GM12878 (cell line): Measurements from ENCODE around the gene RPTN. TPM values are rescaled to one million over a fixed set of nuclear protein-coding genes. Genes with fewer than 3 reads are reported as not detected.
A peak's percentile ranks its signal among the peaks of the same experiment; 100 is the strongest.

Experiments
- ATAC-seq: fragments of 200-7000 bp; cut with Tn5 transposase; 3 replicates; pipeline ENCODE4 v1.9.1; 2020; ENCODE audit warnings: mild to moderate bottlenecking, moderate library complexity
- BruUV-seq: library from RNA; stranded (reverse); fragments of 400-500 nt; replicated peaks from 2 replicates; lab custom pipeline; 2021; lab: Mats Ljungman, UMichigan
- CTCF ChIA-PET: fragments of 300-600 bp; sonication (Branson Sonifier 250); formaldehyde crosslinking; extraction: SDS; loops from one replicate; lab custom pipeline; 2021; ENCODE audit warnings: inconsistent platforms; lab: Yijun Ruan, JAX
- POLR2A ChIA-PET: fragments of 350-600 bp; formaldehyde crosslinking; extraction: SDS; loops from one replicate; lab custom pipeline; 2021; ENCODE audit warnings: inconsistent platforms; lab: Charles Lee
- RAD21 ChIA-PET: fragments of 300-600 bp; sonication (Branson Sonifier 250); formaldehyde crosslinking; loops from one replicate; lab custom pipeline; 2023; ENCODE audit warnings: antibody characterized with exemption; ENCODE audit not compliant: unreplicated experiment; lab: Charles Lee
- SMC1A ChIA-PET: fragments of 300-600 bp; sonication (Branson Sonifier 250); formaldehyde crosslinking; loops from one replicate; lab custom pipeline; 2023; ENCODE audit not compliant: unreplicated experiment, uncharacterized antibody; lab: Charles Lee
- DNase-seq: peaks from one replicate; pipeline ENCODE4 v3.0.0-alpha.2; 2011; ENCODE audit warnings: low read depth, low spot score
- FAIRE-seq: peaks from 3 replicates; lab custom pipeline; 2011; peaks lifted over from hg19 to GRCh38; lab: Jason Lieb, UNC
- H2AFZ ChIP-seq: 2 replicates; pipeline ENCODE4 v1.6.0; 2011; ENCODE audit warnings: low read depth, low read length, control low read depth; ENCODE audit not compliant: control insufficient read depth
- H3K27ac ChIP-seq: 2 replicates; pipeline ENCODE4 v1.5.1; 2011; ENCODE audit warnings: control low read depth; ENCODE audit not compliant: control insufficient read depth, insufficient read depth
- H3K27me3 ChIP-seq, 2 experiments: replicated peaks in 1 of 2; 2 replicates each; pipeline versions ENCODE4 v1.6.0 to v1.6.1; 2011; ENCODE audit warnings: low read length in 1 of 2; ENCODE audit not compliant: control insufficient read depth in 2 of 2, insufficient read depth in 2 of 2
- H3K36me3 ChIP-seq, 2 experiments: 2 replicates each; pipeline ENCODE4 v1.5.1; 2011; ENCODE audit warnings: low read length in 1 of 2; ENCODE audit not compliant: control insufficient read depth in 2 of 2, insufficient read depth in 2 of 2
- H3K4me1 ChIP-seq: 2 replicates; pipeline ENCODE4 v1.6.1; 2011; ENCODE audit warnings: mild to moderate bottlenecking, low read length, moderate library complexity, mixed read lengths; ENCODE audit not compliant: control insufficient read depth, insufficient read depth
- H3K4me2 ChIP-seq: 2 replicates; pipeline ENCODE4 v1.6.0; 2011; ENCODE audit warnings: control low read depth; ENCODE audit not compliant: control insufficient read depth, insufficient read depth
- H3K4me3 ChIP-seq: fragments of 200-600 bp; sonication (generic); 2 replicates; pipeline ENCODE4 v1.5.1; 2016
- H3K79me2 ChIP-seq: 2 replicates; pipeline ENCODE4 v1.6.0; 2011; ENCODE audit warnings: low read length; ENCODE audit not compliant: control insufficient read depth, insufficient read depth
- H3K9ac ChIP-seq: 2 replicates; pipeline ENCODE4 v1.8.0; 2011; ENCODE audit warnings: low read length, control low read depth, mixed read lengths; ENCODE audit not compliant: control insufficient read depth, insufficient read depth
- H3K9me3 ChIP-seq: replicated peaks from 3 replicates; pipeline ENCODE4 v1.5.1; 2011; ENCODE audit warnings: mild to moderate bottlenecking, low read length; ENCODE audit not compliant: control insufficient read depth, insufficient read depth
- H4K20me1 ChIP-seq: 2 replicates; pipeline ENCODE4 v1.6.0; 2011; ENCODE audit not compliant: control insufficient read depth, insufficient read depth
- BCL11A ChIP-seq: IDR thresholded peaks from 2 replicates; pipeline ENCODE4 v1.6.1; 2011; ENCODE audit warnings: low read depth, low read length
- CBX3 ChIP-seq: fragments of 200-600 bp; sonication (generic); IDR thresholded peaks from 2 replicates; pipeline ENCODE4 v1.6.1; 2016; ENCODE audit warnings: low read depth, borderline replicate concordance
- CTCF ChIP-seq, 3 experiments: IDR thresholded peaks in 2 of 3; conservative IDR thresholded peaks in 1 of 3; 2 replicates each; pipeline ENCODE4 v1.5.1; 2011; ENCODE audit warnings: low read depth in 3 of 3, low read length in 3 of 3, mild to moderate bottlenecking in 3 of 3, control low read depth in 2 of 3, moderate library complexity in 2 of 3, inconsistent platforms in 1 of 3, mixed read lengths in 1 of 3; ENCODE audit not compliant: control insufficient read depth in 2 of 3, insufficient read depth in 1 of 3; ENCODE audit errors: extremely low read depth in 1 of 3
- HCFC1 ChIP-seq: fragments of 150-350 bp; IDR thresholded peaks from 2 replicates; pipeline ENCODE4 v1.6.1; 2014; ENCODE audit warnings: low read length
- HDGF ChIP-seq: fragments of 450-650 bp; IDR thresholded peaks from 2 replicates; pipeline ENCODE4 v1.6.1; 2016; ENCODE audit warnings: antibody characterized with exemption
- IRF4 ChIP-seq: IDR thresholded peaks from 2 replicates; pipeline ENCODE4 v1.6.1; 2011; ENCODE audit warnings: low read depth, low read length
- MYC ChIP-seq: IDR thresholded peaks from 2 replicates; pipeline ENCODE4 v1.6.1; 2011; ENCODE audit warnings: mild to moderate bottlenecking, low read length, moderate library complexity, inconsistent platforms; ENCODE audit not compliant: insufficient read depth, insufficient replicate concordance, insufficient read length, severe bottlenecking
- NR2C1 ChIP-seq: fragments of 450-650 bp; IDR thresholded peaks from 2 replicates; pipeline ENCODE4 v1.6.1; 2017; ENCODE audit warnings: antibody characterized with exemption, mild to moderate bottlenecking, moderate library complexity
- RAD21 ChIP-seq: IDR thresholded peaks from 2 replicates; pipeline ENCODE4 v1.6.1; 2011; ENCODE audit warnings: mild to moderate bottlenecking, low read depth, low read length, moderate library complexity; ENCODE audit not compliant: insufficient read depth
- SMC3 ChIP-seq: IDR thresholded peaks from 2 replicates; pipeline ENCODE4 v1.6.1; 2011; ENCODE audit warnings: low read length, improper control_type of control experiment, borderline replicate concordance
- STAT1 ChIP-seq: fragments of 450-650 bp; conservative IDR thresholded peaks from 2 replicates; pipeline ENCODE4 v1.6.1; 2014; ENCODE audit warnings: antibody characterized with exemption, mild to moderate bottlenecking
- YY1 ChIP-seq: IDR thresholded peaks from 2 replicates; pipeline ENCODE4 v1.6.1; 2011; ENCODE audit warnings: low read depth, mild to moderate bottlenecking, low read length
- WGBS: methylation state at CpG from one replicate; pipeline ENCODE4 v1.1.6; 2016; ENCODE audit warnings: low lambda C conversion rate; ENCODE audit not compliant: insufficient replicate concordance, insufficient coverage; ENCODE audit errors: missing lambda C conversion rate; 5-methylcytosine and 5-hydroxymethylcytosine counted together
- in situ Hi-C: fragments of 300-500 bp; cut with MboI; formaldehyde crosslinking; loops from 9 replicates; pipeline ENCODE4 v1.14.3; 2018; ENCODE audit warnings: mixed read lengths
- intact Hi-C: fragments of 100-400 bp; cut with micrococcal nuclease; formaldehyde crosslinking; loops from one replicate; pipeline ENCODE4 v1.14.2; 2022; ENCODE audit not compliant: unreplicated experiment
- polyA plus RNA-seq, 11 experiments: library from polyadenylated mRNA; depleted of rRNA in 4 of 11; unstranded in 6 of 11; stranded (reverse) in 5 of 11; fragments of >200 nt; fragmentation: Nextera tagmentation in 4 of 11; fragmentation: Illumina TruSeq in 1 of 11; extraction: Ambion mirVana in 4 of 11; extraction: Trizol in 1 of 11; gene quantifications; 1 replicate in 1 of 11; 2 replicates in 10 of 11; pipeline versions ENCODE4 v1.2.1 to v1.2.3, GENCODE V29; 2011 to 2016; ENCODE audit warnings: inconsistent platforms in 2 of 11, missing spikeins in 2 of 11, low read depth in 1 of 11
- total RNA-seq, 4 experiments: library from RNA; depleted of rRNA in 3 of 4; stranded (reverse); fragments of >200 nt in 3 of 4; fragmentation: Illumina TruSeq in 1 of 4; extraction: Trizol in 1 of 4; gene quantifications; 2 replicates each; pipeline versions ENCODE4 v1.2.1 to v1.2.3, GENCODE V29; 2013 to 2021
- TF ChIP-seq, protein P1 (sequence below): fragments of 450-650 bp; formaldehyde crosslinking; IDR thresholded peaks from 2 replicates; pipeline ENCODE4 v1.4.0; 2022; ENCODE audit warnings: mild to moderate bottlenecking, moderate library complexity
- TF ChIP-seq, protein P2 (sequence below): fragments of 450-650 bp; IDR thresholded peaks from 2 replicates; pipeline ENCODE4 v1.6.1; 2014; ENCODE audit warnings: mild to moderate bottlenecking
- TF ChIP-seq, protein P3 (sequence below): IDR thresholded peaks from 2 replicates; pipeline ENCODE4 v1.6.1; 2011; ENCODE audit warnings: mild to moderate bottlenecking, low read depth, low read length, moderate library complexity; ENCODE audit not compliant: insufficient replicate concordance

The RPTN gene
- total and polyA plus RNA-seq, 10 of the 15 experiments (the other 5 are each of a cell fraction or from before 2014, with no cell fraction given) = not detected

DNA sequence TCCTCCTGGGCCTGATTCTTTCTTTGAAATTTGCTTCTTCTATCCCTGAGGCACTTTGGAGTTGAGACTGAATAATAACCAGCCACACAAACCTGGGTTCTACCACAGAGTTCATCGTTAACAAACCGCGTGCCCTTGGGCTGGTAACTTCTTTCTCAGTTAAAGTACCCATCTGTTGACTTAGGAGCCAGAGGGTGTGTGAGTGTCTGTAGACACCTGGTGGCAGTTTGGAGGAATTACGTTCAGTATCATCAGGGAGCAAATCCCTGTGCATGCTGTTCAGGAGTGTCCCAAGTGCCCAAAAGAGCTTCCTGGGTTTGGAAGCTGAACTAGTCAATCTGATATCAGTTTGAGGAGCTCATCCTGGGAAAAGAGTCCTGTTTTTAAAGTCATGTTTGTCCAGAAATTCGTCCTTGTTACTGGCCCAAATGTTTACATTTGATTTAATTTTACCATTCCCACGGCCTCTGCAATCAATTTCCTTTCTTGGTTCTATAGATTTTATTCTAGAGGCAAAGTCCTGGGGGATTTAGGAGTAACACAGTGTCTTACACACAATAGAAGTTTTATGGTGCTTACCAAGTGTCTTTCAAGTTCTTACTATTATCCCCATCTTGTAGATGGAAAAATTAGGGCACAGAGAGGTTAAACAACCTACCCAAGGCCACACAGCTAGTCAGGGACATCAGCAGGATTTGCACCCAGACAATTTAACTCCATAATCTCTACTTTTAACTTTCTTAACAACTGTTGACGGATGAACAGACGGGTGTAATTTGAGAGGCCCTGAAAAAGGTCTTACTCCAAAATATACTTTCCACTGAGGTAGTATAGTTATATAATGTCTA lies 26.7 kb upstream of the RPTN start:
- Histone ChIP-seq H4K20me1 (no peaks in the 10 kb centered on the region), H3K27ac (no peak overlapping the region), H3K4me3 (no peak overlapping the region), H3K9me3 (no peaks in the 10 kb centered on the region), H3K79me2 (no peaks in the 10 kb centered on the region), H2AFZ (no peak overlapping the region), H3K9ac (no peak overlapping the region), H3K4me2 (no peak overlapping the region), H3K4me1 (no peaks in the 10 kb centered on the region; the same call in 1 of the 2 replicates)
- intact Hi-C loops = loop anchor here (1.0 to 5.0 kb wide), 3 partner anchors 43 to 162 kb away; no protein-coding TSS in a partner anchor
- RAD21 ChIA-PET = interaction anchor here (0.6 to 6.7 kb wide), 8 partner anchors 11 to 273 kb away, joined by 3 to 63 read pairs (median 4); no protein-coding TSS in a partner anchor
- ATAC-seq (peak; percentile 73), FAIRE-seq (peak; percentile 84)
- CTCF ChIA-PET = interaction anchor here (0.6 to 7.8 kb wide), 14 partner anchors 10 to 1077 kb away, joined by 3 to 145 read pairs (median 4); no protein-coding TSS in a partner anchor
- in situ Hi-C loops = loop anchor here (5.0 kb wide), 2 partner anchors 133 to 272 kb away; no protein-coding TSS in a partner anchor
- TF ChIP-seq, protein P1, sequence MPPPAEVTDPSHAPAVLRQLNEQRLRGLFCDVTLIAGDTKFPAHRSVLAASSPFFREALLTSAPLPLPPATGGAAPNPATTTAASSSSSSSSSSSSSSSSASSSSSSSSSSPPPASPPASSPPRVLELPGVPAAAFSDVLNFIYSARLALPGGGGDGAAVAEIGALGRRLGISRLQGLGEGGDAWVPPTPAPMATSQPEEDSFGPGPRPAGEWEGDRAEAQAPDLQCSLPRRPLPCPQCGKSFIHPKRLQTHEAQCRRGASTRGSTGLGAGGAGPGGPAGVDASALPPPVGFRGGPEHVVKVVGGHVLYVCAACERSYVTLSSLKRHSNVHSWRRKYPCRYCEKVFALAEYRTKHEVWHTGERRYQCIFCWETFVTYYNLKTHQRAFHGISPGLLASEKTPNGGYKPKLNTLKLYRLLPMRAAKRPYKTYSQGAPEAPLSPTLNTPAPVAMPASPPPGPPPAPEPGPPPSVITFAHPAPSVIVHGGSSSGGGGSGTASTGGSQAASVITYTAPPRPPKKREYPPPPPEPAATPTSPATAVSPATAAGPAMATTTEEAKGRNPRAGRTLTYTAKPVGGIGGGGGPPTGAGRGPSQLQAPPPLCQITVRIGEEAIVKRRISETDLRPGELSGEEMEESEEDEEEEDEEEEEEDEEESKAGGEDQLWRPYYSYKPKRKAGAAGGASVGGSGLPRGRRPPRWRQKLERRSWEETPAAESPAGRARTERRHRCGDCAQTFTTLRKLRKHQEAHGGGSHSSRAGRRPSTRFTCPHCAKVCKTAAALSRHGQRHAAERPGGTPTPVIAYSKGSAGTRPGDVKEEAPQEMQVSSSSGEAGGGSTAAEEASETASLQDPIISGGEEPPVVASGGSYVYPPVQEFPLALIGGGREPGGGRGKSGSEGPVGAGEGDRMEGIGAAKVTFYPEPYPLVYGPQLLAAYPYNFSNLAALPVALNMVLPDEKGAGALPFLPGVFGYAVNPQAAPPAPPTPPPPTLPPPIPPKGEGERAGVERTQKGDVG (CRISPR knock-in tag) = no peak
- TF ChIP-seq HDGF (no peak), HCFC1 (no peak), MYC (no peak), YY1 (no peak), STAT1 (no peak), CTCF (IDR thresholded peaks at IDR 0.05 in 2 of 3, conservative IDR thresholded peaks at IDR 0.05 in 1 of 3; ENCODE audit: control insufficient read depth in 2 of 3, extremely low read depth in 1 of 3, insufficient read depth in 1 of 3, low read depth in 3 of 3, low read length in 3 of 3) (peak; percentile 72 to 84 (median 76)), IRF4 (no peak), CBX3 (no peak), SMC3 (peak; percentile 90), NR2C1 (no peak), RAD21 (peak; percentile 89), BCL11A (no peak)
- TF ChIP-seq, protein P2, sequence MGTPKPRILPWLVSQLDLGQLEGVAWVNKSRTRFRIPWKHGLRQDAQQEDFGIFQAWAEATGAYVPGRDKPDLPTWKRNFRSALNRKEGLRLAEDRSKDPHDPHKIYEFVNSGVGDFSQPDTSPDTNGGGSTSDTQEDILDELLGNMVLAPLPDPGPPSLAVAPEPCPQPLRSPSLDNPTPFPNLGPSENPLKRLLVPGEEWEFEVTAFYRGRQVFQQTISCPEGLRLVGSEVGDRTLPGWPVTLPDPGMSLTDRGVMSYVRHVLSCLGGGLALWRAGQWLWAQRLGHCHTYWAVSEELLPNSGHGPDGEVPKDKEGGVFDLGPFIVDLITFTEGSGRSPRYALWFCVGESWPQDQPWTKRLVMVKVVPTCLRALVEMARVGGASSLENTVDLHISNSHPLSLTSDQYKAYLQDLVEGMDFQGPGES = no peak
- TF ChIP-seq, protein P3, sequence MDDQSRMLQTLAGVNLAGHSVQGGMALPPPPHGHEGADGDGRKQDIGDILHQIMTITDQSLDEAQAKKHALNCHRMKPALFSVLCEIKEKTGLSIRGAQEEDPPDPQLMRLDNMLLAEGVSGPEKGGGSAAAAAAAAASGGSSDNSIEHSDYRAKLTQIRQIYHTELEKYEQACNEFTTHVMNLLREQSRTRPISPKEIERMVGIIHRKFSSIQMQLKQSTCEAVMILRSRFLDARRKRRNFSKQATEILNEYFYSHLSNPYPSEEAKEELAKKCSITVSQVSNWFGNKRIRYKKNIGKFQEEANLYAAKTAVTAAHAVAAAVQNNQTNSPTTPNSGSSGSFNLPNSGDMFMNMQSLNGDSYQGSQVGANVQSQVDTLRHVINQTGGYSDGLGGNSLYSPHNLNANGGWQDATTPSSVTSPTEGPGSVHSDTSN = no peak
- TF ChIP-seq, all 136 proteins: peak for 3
- POLR2A ChIA-PET = no interaction called here
- Histone ChIP-seq H3K36me3 (no peaks in the 10 kb centered on the region), H3K27me3 (no peaks in the 10 kb centered on the region; a peak in 1 of 4 replicates)
- SMC1A ChIA-PET = interaction anchor here (0.7 to 5.1 kb wide), 7 partner anchors 9 to 432 kb away, joined by 3 to 34 read pairs (median 3); no protein-coding TSS in a partner anchor
- no TSS peak for BruUV-seq
- 6% methylated on average over 8 of the region's 8 CpGs for whole genome bisulfite sequencing
- DNase-seq = no peak
